Measurements from ENCODE around the gene SFI1.
"Not testable (repeated sequence)": the region's sequence is repeated elsewhere in the genome, so short reads cannot be mapped to it uniquely, and the experiment has no call there.

Gene SFI1, protein sequence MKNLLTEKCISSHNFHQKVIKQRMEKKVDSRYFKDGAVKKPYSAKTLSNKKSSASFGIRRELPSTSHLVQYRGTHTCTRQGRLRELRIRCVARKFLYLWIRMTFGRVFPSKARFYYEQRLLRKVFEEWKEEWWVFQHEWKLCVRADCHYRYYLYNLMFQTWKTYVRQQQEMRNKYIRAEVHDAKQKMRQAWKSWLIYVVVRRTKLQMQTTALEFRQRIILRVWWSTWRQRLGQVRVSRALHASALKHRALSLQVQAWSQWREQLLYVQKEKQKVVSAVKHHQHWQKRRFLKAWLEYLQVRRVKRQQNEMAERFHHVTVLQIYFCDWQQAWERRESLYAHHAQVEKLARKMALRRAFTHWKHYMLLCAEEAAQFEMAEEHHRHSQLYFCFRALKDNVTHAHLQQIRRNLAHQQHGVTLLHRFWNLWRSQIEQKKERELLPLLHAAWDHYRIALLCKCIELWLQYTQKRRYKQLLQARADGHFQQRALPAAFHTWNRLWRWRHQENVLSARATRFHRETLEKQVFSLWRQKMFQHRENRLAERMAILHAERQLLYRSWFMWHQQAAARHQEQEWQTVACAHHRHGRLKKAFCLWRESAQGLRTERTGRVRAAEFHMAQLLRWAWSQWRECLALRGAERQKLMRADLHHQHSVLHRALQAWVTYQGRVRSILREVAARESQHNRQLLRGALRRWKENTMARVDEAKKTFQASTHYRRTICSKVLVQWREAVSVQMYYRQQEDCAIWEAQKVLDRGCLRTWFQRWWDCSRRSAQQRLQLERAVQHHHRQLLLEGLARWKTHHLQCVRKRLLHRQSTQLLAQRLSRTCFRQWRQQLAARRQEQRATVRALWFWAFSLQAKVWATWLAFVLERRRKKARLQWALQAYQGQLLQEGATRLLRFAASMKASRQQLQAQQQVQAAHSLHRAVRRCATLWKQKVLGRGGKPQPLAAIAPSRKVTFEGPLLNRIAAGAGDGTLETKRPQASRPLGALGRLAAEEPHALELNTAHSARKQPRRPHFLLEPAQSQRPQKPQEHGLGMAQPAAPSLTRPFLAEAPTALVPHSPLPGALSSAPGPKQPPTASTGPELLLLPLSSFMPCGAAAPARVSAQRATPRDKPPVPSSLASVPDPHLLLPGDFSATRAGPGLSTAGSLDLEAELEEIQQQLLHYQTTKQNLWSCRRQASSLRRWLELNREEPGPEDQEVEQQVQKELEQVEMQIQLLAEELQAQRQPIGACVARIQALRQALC

DNA sequence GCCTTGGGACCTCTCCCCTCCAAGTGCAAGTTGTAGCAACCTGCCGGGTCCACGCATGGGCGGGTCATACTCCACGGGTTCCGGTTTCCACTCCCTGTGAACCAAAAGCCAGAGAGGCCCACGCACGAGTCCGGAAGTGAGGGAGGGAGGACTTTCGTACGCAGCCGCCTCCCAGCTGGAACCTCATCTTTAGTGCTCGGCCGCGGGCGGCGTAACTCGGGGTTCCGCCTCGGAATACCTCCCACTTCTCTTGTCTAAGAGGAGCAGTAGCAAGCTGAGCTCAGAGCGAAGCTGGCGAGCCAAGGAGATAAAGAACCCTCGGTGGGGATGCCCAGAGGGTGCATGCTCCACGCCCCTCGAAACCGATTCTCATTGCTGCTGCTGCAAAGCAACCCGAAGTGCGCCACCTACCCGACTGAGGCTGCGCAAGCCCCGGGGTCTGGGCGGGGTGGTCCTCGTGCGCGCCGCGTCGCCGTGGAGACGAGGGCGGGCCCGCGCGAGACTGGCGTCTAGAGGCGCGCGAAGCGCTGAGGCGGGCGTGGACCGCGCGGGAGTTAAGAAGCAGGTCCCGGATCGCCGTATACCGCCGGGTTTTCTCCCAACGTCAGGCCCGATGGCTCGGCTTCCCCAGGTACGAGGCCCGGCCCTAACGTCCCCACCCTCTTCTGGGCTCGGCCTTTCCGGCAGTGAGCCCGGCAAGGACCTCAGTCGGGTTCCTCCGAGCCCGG, at the start of gene SFI1:
TSS of gene SFI1 (plus strand) at position 530 of the 728 bp plus-strand sequence. CDS start 11,749 bp downstream, outside the sequence.
- DNase-seq (ENCODE audit: low read depth, low spot score), result peak; percentile 91

DNA sequence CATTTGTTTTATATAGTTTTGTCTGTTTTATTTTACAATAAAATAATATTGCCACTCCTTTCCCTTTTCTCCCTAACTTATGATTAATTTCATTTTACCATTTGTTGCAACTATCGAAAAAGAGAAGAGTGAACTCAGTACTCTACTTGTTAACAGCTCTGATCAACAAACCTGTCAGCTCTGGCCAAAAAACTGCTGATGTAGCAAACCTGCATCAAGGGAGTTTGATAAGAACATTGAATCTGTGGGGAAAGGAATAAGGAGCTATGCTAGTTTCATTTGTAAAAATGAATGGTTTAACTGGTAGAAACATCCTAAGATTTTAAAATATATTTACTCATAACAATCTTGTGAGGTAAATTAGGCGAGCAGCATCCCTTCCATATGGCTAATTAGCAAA, 49.6 kb upstream of the SFI1 start:
- DNase-seq (ENCODE audit: low read depth, low spot score), result no peak

DNA sequence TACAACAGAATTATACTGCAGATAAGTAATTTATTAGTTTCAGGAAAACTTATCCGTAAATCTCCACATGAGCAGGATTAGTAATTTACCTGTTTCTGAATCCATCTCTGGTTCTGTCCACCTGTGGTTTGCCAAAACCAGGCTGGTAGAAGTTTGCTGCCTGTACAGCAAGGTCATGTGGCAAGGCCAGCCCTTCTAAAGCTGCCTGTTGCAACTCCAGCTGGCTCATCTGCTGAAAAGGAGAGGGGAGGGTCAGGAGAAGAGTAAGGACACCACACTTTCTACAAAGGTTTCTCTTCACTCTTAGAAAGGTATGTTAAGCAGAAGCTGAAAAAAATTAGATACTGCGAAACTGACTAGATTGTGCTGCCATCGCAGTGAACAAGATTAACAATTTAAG, 49.0 kb upstream of the SFI1 start:
- no peak for DNase-seq (ENCODE audit: low read depth, low spot score)

DNA sequence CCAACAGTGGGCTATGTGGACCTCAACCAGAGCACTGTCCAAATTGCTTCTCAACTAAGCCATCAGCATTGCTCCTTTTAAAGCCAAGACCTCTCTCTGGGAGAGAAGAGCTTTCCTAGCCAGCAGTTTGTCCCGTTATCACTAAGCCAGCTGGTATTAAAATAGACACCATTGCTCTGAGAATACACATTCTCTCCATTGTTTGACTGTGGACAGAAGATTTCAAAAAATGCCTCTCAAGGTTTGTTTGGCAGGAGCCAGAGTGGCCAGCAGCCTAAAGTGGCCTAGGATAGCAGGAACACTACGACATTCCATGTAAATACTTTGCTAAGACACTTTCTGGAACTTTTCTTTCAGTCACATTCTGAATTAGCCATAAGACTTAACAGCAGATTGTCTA, 48.0 kb upstream of the SFI1 start:
- no peak for DNase-seq (ENCODE audit: low read depth, low spot score)

DNA sequence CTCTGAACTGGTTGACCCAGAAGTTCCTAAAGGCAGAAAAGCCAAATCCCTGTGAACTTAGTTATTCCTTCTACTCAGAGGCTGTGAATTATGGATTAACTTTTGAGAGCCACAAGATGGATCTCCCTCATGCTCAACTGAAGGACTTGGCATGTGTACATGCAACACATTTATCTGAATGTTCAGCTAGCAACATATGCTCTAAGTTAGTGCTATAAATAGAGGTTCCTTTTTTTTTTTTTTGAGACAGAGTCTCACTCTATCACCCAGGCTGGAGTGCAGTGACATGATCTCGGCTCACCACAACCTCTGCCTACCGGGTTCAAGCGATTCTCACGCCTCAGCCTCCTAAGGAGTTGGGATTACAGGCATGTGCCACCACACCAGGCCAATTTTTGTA, 46.8 kb upstream of the SFI1 start:
- DNase-seq (ENCODE audit: low read depth, low spot score), result no peak

DNA sequence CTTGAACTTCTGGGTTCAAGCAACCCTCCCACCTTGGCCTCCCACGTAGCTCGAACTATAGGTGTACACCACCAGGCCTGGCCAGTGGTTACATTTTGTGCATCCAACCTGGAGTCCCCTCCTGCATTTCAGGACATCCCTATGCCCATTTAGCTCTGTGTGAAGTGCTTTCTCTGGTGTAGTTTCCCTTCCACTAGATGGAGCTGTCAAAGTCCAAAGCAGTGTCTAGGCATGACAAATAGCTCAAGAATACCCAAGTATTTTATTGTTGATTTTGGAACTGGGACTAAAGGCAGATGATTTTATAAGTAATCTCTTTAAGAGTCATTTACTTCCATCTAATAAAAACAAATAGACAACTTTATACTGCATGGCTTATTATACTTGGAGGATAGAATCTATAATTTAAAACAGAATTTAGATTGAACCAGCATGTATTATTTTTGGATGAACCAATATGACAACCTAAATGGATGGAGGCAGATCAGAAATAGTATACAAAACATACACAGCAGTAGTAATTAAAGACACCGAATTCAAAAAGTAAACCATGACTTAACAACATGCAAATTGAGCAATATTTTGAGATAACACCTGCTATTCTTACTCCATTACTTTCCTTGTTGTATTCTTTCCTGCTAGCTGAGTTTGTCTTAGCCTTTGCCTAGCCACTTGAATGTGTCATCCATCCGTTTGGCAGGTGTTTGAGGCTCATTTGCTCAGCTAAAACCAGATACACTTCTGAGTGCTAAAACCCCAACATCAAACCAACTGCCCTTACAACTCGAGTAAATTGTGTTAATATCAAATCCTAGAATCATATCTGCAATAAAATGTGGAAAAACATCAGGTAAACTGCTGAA, 44.4 kb upstream of the SFI1 start:
- DNase-seq (ENCODE audit: low read depth, low spot score), result no peak

DNA sequence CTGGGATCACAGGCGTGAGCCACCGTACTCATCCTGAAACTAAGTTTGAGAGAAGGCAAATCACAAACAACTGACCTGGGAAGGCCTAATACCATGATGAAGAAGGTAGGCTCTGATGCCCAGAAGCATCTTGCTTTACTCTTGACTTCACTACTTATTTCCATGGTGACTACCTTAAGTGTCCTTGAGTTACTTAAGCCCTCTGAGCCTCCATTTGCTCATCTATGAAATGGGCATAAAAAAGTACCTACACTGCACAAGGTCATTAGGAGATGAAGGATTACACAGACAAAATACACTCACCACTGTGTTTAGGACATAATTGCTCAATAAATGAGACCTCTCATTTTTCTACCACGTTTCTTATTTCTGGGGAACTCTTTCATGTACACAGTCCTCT, 34.6 kb upstream of the SFI1 start:
- no peak for DNase-seq (ENCODE audit: low read depth, low spot score)

DNA sequence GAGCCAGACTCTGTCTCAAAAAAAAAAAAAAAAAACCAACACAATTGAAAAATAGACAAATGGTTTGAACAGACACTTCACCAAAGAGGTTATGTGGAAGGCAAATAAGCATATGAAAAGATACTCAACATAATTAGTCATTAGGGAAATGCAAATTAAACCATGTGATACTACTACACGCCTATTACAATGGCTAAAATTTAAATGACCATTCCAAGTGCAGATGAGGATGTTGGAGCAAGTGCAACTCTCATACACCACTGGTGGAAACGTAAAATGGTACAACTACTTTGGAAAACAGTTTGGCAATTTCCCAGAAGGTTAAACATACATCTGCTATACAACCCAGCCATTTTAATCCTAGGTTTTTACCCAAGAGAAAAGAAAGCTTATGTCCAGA, 31.0 kb upstream of the SFI1 start:
- no peak for DNase-seq (ENCODE audit: low read depth, low spot score)

DNA sequence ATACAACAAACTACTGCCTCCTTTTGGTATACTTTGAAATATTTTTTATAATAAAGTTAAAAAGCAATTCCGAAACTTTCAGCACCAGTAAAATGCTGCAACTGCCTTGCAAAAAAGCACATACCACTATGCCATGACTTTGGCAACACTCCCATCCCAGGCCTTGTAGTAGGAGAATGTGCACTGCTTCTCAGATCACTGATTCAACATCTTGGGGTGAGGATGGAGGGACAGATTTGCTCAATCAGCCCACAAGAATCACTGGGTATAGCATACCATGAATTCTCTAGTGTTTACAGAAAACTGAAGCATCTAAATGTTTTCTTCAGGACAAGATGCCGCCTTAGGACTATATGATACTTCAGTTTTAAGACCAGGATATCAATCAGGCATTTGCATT, 21.6 kb upstream of the SFI1 start:
- DNase-seq (ENCODE audit: low read depth, low spot score), result no peak

DNA sequence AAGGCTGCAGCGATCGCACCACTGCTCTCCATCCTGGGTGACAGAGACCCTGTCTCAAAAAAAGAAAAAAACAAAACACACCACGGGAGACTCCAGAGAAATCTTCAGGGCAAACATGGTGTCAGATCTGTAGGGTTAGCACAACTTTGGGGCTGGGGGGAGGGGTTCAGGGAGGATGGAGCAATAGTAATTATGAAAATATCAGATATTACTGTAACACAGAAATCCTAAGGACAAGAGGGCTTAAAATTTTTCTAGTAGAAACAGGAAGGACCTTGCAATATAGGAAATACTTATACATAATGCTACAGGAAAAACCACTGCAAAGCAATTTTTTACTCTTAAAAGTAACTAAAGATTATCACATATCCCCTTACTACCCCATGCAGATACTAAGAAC, 20.5 kb upstream of the SFI1 start:
- DNase-seq (ENCODE audit: low read depth, low spot score), result no peak

DNA sequence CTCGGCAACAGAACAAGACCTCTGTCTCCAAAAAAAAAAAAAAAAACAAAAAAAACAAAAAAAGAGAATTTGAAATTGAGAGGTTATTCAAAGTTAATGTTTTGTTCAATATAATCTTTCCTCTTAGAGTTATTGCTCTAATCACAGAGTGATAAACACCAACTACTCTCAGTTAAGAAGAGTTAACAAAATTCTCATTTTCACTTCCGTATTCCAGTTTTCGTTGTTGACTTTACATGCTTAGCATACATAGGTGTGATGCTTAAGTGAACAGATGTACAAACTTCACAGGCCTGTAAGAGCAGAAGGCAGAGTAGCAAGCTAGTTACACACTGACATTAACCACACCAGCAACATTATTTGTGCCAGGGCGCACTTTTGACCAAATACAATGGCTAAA, 19.0 kb upstream of the SFI1 start:
- DNase-seq (ENCODE audit: low read depth, low spot score), result no peak

DNA sequence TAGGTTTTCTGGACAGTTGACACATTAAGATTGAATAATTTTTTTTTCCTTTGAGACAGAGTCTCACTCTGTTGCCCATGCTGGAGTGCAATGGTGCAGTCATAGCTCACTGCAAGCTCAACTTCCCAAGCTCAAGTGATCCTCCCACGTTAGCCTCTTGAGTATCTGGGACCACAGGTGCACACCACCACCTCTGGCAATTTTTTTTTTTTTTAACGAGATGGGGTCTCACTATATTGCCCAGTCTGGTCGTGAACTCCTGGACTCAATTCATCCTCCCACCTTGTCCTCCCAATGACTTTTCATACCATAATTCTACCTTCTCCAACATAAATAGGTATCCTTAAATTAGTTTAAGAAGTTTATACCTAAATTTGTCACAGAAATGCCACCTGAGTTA, 15.2 kb upstream of the SFI1 start:
- DNase-seq (ENCODE audit: low read depth, low spot score), result no peak

DNA sequence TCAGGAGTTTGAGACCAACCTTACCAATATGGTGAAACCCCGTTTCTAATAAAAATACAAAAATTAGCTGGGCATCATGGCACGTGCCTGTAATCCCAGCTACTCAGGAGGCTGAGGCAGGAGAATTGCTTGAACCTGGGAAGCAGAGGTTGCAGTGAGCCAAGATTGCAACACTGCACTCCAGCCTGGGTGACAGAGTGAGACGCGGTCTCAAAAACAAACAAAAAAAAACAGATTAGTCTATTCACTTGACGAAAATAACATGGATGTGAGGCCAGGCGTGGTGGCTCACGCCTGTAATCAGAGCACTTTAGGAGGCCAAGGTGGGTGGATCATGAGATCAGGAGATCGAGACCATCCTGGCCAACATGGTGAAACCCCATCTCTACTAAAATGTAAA, 13.9 kb upstream of the SFI1 start:
- not testable (repeated sequence) for DNase-seq (ENCODE audit: low read depth, low spot score)

DNA sequence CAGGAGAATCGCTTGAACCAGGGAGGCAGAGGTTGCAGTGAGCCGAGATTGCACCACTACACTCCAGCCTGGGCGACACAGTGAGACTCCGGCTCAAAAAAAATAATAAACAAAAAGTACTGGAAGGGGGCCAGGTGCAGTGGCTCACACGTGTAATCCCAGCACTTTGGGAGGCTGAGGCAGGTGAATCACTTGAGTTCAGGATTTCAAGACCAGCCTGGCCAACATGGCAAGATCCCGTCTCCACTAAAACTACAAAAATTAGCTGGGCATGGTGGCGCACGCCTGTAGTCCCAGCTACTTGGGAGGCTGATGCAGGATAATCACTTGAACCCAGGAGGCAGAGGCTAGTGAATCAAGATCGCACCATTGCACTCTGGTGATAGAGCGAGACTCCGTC, 10.0 kb upstream of the SFI1 start:
- DNase-seq (ENCODE audit: low read depth, low spot score), result not testable (repeated sequence)

DNA sequence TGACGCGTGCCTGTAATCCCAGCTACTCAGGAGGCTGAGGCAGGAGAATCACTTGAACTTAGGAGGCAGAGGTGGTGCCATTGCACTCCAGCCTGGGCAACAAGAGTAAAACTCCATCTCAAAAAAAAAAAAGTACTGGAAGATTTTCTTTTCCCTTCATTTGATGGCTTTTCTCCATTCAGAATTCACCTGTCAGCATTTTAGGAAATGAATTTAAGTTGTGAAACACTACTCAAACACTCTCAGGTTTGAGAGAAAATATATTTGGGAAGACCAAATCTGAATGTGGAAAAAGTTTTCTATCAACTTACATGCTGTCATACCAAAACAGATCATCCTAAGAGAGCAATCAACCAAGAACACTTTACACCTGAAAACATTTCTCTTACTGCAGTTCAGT, 9.4 kb upstream of the SFI1 start:
- no peak for DNase-seq (ENCODE audit: low read depth, low spot score)

DNA sequence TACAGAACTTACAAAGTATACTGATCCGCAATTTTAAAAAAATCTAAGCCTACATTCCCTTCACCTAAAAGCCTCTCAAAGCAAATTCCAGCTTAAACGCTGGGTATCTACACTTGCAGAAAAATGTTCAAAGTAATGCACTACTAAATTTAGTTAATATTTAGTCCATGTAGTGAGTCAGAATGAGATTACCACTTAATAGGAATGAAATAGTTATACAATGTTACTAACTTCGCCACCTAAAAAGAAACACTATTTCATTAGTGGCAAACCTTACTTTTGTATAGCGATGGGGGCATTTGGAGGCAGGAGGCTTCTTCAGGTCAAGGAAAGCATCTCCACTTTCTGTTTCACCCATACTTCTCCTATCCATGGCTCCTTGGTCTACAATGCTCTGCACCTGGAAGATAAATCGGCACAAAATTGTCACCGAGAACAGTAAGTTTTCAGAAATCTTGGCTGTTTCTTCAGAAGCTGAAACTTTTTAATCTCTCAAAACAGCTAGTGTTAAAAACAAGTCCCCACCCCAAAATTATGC, 7.9 kb upstream of the SFI1 start:
- no peak for DNase-seq (ENCODE audit: low read depth, low spot score)

DNA sequence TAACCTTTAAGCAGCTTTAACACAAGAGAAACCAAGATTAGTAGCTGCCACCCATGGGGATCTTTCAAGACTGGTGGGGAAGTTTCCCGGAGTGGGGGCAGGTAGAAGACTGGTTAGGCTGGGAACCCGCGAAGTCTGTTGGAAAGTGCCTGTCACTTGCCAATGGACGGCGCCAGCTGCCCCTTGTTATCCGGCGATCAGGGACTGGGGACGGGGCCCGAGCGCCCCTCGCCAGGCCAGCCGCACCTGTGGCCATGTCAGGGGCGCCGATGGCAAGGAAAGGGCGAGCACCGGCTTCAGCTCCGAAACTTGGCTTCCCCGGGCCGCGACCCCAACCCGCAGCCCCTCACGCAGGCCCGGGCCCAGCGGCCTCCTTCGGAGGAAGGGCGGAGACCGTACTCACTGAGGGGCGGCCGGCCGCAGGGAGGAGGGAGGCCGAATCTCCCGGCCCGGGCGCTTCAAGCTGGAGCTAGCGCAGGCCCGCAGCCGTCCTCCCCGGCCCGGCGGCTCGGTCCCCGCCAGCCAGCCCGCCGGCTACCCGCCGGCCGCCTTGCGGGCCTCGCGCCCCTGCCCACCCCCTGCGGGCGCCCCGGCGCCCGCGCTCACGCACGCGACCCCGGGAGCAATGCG, 7.2 kb upstream of the SFI1 start:
- no peak for DNase-seq (ENCODE audit: low read depth, low spot score)

DNA sequence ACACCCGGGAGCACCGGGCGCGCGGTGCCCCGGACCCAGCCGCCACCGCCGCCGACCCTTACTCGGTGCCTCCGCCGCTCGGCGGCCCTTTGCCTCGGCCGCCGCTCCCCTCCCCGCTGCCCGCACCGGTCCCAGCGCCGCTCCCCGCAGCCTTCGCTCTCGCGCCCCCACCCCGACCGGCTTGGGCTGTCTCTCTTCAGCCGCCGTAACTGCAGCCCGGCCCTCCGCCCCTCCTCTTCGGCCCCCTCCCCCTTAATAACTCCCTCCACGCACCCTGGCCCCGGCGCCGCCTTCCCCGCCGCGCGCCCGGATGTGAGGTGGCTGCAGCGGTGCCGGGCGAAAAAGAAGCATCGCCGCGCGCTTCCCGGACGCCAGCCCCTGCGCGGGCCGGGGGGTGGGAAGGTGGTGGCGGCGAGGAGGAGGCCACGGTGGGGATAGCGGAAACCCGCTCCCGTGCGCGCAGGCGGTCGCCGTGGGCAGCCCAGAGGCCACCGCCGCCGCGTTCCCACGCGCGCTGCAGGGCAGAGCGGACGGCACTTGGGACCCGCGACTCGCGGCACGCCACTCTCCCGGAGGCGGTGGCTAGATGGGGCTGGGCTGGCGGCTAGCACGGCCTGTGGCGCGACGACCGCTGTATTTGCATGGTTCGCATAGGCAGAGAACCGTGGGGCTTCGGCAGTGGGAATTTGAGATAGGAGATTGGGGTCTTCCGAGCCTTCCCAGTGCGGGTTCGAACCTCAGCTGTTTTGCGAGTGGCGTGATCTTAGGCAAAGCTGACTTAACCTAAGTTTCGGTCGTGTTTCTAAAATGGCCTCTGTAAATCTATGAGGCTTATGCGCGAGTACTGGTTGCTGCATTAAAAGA, 6.5 kb upstream of the SFI1 start, which contains the start of gene EIF4ENIF1:
TSS of gene EIF4ENIF1 (minus strand) at position 211 of the 864 bp plus-strand sequence. CDS start 1,124 bp downstream, outside the sequence.
- peak; percentile 63 for DNase-seq (ENCODE audit: low read depth, low spot score)

DNA sequence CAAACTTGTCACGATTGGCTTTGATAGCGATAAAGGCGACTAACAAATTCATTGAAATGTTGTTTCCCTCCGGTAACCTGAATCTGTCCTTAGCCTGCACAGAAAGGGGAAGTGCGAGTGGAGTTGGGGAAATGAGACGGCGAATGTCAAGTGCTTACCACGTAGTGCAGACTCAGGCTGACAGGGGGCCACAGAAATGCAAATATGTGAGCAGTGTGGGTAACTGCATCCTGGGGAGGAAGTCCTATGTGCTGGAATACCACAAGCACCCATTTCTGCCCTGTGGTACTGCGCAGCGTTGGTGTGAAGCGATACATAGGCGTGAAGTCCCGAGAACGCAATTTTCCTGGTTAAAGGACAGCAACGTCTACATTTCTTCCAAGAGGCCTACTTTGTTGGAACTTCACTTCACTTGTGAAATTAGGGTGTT, 5.8 kb upstream of the SFI1 start:
- no peak for DNase-seq (ENCODE audit: low read depth, low spot score)
